Stimulated activated naive B cell treated with anti-CD40 and anti-IgM and Interleukin-4, amounts not matched to agents 10 μg/mL and 1 μg/mL and 100 μg/mL, for 72 hours (primary cell): ENCODE results near the gene LRP4.
A peak's percentile ranks its signal among the peaks of the same experiment; 100 is the strongest.

Source experiments
- ATAC-seq, 2 donors: fragments of 150-1000 bp; cut with Tn5 transposase; replicated peaks; 2 replicates each; pipeline ENCODE4 v1.10.0; 2021; ENCODE audit warnings: moderate library complexity in 1 of 2
- DNase-seq: peaks from one replicate; pipeline ENCODE4 v3.0.0; 2021
- H3K27ac Mint-ChIP-seq: one replicate; pipeline ENCODE4 v1.8.0; 2022; ENCODE audit warnings: mild to moderate bottlenecking, mixed read lengths
- H3K27me3 Mint-ChIP-seq, 2 donors: one replicate each; pipeline ENCODE4 v1.8.0; 2022; ENCODE audit warnings: mixed read lengths in 2 of 2
- H3K36me3 Mint-ChIP-seq, 2 donors: one replicate each; pipeline ENCODE4 v1.8.0; 2022; ENCODE audit warnings: mixed read lengths in 2 of 2, mild to moderate bottlenecking in 1 of 2
- H3K4me1 Mint-ChIP-seq, 2 donors: one replicate each; pipeline ENCODE4 v1.8.0; 2022; ENCODE audit warnings: mixed read lengths in 2 of 2, mild to moderate bottlenecking in 1 of 2
- H3K4me3 Mint-ChIP-seq, 2 donors: one replicate each; pipeline ENCODE4 v1.8.0; 2022; ENCODE audit warnings: mild to moderate bottlenecking in 2 of 2, mixed read lengths in 2 of 2, moderate library complexity in 1 of 2
- H3K9me3 Mint-ChIP-seq, 2 donors: one replicate each; pipeline ENCODE4 v1.8.0; 2022; ENCODE audit warnings: mixed read lengths in 2 of 2, mild to moderate bottlenecking in 1 of 2

The LRP4 gene

DNA sequence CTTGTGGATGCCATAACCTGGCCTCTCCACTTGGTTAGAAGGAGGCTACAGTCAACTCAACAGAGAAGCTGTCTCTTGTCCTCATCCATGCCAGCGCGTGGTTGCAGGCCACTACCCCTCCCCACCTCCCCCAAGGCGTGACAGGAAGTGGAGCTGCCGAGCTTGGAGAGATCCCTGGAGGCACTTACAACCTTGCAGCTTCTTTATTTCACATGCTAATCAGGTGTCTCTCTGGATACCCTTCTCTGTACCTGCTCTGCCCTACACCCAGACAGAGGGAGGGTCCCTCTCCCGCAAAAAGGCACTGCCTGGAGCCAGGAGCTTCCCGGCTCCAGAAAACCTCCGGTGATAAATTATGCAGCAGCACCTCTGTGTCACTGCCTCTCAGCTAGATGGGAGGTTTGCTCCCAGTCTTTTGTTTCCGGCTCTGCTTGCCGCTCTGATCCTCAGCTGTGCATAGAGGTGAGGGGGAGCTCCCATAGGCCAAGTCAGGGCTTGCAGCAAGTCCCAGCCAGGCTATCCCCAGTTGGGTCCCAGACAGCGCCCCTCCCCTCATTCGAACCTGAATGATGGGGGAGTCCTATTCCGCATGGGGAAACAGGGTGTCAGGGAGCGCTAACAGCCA, 5.7 kb downstream of the LRP4 start:
- no peaks in the 10 kb centered on the region for H3K9me3 Mint-ChIP-seq
- H3K4me1 Mint-ChIP-seq, result peaks cover 12 to 20% of the 10 kb centered on the region in 2 donors
- peaks cover 48 to 65% of the 10 kb centered on the region in 2 donors for H3K27me3 Mint-ChIP-seq
- no peak for ATAC-seq
- no peak for DNase-seq
- H3K4me3 Mint-ChIP-seq, result no peak overlapping the region
- H3K36me3 Mint-ChIP-seq, result no peaks in the 10 kb centered on the region
- no peak overlapping the region for H3K27ac Mint-ChIP-seq

DNA sequence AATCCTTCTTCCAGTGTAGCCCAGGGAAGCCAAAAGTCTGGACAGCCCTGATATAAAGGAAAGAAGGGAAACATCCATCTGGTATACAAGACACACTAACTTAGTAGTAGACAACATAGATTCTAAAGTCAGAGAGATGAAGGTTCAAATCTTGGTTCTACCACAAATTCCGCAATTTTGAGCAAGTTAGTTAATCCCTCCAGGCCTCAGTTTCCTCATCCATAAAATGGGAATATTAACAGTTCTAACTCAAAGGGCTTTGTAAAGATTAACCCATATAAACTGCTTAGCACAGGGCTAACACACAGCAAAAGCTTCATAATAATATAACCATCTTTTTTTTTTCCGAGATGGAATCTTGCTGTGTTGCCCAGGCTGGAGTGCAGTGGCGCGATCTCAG, 10.7 kb downstream of the LRP4 start:
- Mint-ChIP-seq H3K36me3 (no peaks in the 10 kb centered on the region), H3K27ac (no peak overlapping the region), H3K9me3 (no peaks in the 10 kb centered on the region), H3K4me3 (no peak overlapping the region), H3K4me1 (peaks cover under 1 to 8% of the 10 kb centered on the region in 2 donors), H3K27me3 (peaks cover 13 to 25% of the 10 kb centered on the region in 2 donors)
- ATAC-seq (no peak), DNase-seq (no peak)

DNA sequence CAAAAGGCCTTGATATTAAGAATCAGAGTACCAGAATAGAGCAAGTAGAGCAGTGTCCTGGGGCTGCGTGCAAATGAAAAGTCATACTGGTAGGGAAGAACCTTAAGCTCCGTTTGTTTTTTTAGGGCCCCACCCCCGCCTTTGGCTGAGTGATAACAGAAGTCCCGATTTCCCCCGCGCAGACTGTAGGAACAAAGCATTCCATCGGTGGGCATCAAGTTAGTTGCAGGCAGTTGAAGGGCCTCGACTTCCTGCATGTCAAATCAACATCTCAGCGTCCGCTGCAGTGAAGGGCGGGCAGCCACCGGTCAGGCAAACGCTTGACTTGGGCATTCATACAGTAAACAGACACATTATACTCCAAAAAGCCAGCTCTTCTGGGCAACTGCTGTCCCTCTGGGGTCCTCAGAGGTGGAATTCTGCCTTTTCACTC, 11.7 kb downstream of the LRP4 start:
- no peaks in the 10 kb centered on the region for H3K9me3 Mint-ChIP-seq
- peaks cover 7 to 15% of the 10 kb centered on the region in 2 donors for H3K27me3 Mint-ChIP-seq
- H3K4me3 Mint-ChIP-seq, result no peak overlapping the region
- H3K27ac Mint-ChIP-seq, result no peak overlapping the region
- ATAC-seq (peak; percentile 38 to 65), DNase-seq (no peak)
- H3K4me1 Mint-ChIP-seq, result peaks cover 0 to 8% of the 10 kb centered on the region in 2 donors
- no peaks in the 10 kb centered on the region for H3K36me3 Mint-ChIP-seq

DNA sequence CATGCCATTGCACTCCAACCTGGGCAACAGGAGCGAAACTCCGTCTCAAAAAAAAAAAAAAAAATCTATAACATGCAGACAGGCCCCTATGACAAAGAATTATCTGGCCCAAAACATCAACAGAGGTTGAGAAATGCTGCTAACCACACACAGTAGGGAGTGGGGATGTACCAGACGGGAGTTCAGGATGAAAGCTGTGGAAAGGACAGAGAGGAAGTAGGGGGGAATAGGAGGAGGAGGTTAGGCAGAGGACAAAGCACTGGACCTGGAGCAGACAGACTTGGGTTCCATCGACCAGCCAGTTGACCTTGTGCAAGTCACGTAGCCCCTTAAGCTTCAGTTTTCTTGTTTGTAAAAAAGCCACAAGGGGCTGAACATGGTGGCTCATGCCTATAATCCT, 12.5 kb downstream of the LRP4 start:
- ATAC-seq (no peak), DNase-seq (no peak)
- Mint-ChIP-seq H3K4me1 (peaks cover 0 to 8% of the 10 kb centered on the region in 2 donors), H3K27ac (no peak overlapping the region), H3K4me3 (no peak overlapping the region), H3K27me3 (peaks cover 7 to 10% of the 10 kb centered on the region in 2 donors), H3K36me3 (no peaks in the 10 kb centered on the region), H3K9me3 (no peaks in the 10 kb centered on the region)

DNA sequence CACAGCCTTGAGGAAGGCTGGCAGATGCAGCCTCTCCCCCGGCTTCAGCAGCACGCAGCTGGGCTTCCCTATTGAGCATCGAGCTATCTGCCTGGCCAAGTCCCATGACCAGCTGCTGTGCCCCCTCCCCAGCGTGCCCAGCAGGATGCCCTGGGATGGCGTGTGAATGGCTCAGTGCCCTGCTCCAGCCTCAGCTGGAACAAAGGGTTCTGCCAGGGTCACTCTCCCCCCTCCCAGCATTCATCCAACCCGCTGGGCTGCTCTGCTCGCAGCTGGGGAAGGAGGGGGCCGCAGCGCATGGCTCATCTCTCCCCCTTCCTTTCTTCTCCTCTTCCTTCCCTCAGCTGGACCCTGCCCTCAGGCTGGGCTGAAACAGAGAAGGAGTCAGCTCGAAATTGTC, 14.5 kb downstream of the LRP4 start:
- no peak overlapping the region for H3K27ac Mint-ChIP-seq
- no peaks in the 10 kb centered on the region for H3K36me3 Mint-ChIP-seq
- H3K27me3 Mint-ChIP-seq, result peaks cover 4 to 8% of the 10 kb centered on the region in 2 donors
- H3K4me1 Mint-ChIP-seq, result peaks cover 0 to 8% of the 10 kb centered on the region in 2 donors
- no peak overlapping the region for H3K4me3 Mint-ChIP-seq
- no peak for DNase-seq
- H3K9me3 Mint-ChIP-seq, result no peaks in the 10 kb centered on the region
- ATAC-seq, result no peak

DNA sequence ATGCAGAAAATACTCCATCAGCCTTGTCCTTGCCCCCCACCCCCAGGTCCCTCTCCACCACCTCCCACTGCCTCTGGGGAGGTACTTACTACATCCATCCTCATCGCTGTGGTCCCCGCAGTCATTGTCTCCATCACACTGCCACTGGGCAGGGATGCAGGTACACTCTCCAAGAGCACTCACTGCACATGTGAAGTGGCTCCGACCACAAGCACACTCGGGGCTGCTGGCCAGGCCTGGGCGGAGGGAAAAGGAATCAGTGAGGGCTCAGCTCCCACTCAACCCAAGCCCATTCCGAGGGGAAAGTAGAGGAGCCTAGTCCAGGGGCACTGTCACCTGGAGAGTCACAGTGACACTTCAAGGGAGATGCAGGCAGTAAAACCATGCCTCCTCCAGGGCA, 15.7 kb downstream of the LRP4 start:
- no peak overlapping the region for H3K4me3 Mint-ChIP-seq

DNA sequence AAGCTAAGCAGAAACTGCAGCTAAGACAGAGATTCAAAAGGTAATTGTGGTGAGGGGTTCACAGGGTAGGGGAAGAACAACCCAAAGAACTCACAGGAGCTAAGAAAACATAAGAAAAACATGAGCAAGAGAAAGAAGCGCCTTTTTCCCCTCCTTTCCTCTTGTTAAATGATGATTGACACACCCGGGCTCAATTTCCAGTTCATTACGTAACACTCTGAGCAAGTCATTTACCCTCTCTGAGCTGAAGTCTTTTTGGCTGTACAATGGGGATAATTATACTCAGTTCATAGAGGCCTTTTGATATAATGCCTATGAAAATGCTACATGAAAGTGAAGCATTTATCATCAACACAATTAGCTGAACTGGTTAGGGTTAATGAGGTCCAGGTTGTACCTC, 17.2 kb downstream of the LRP4 start:
- Mint-ChIP-seq H3K4me1 (peaks cover 0 to 2% of the 10 kb centered on the region in 2 donors), H3K36me3 (no peaks in the 10 kb centered on the region), H3K27me3 (peaks cover 4 to 8% of the 10 kb centered on the region in 2 donors), H3K4me3 (no peak overlapping the region), H3K27ac (no peak overlapping the region), H3K9me3 (no peaks in the 10 kb centered on the region)
- DNase-seq, result no peak
- ATAC-seq, result no peak

More for the DNA sequence above, 15.7 kb downstream of the LRP4 start:
- no peaks in the 10 kb centered on the region for H3K36me3 Mint-ChIP-seq
- peaks cover 0 to 8% of the 10 kb centered on the region in 2 donors for H3K4me1 Mint-ChIP-seq
- no peak overlapping the region for H3K27ac Mint-ChIP-seq
- peaks cover 4 to 8% of the 10 kb centered on the region in 2 donors for H3K27me3 Mint-ChIP-seq
- no peaks in the 10 kb centered on the region for H3K9me3 Mint-ChIP-seq
- ATAC-seq (no peak), DNase-seq (no peak)

DNA sequence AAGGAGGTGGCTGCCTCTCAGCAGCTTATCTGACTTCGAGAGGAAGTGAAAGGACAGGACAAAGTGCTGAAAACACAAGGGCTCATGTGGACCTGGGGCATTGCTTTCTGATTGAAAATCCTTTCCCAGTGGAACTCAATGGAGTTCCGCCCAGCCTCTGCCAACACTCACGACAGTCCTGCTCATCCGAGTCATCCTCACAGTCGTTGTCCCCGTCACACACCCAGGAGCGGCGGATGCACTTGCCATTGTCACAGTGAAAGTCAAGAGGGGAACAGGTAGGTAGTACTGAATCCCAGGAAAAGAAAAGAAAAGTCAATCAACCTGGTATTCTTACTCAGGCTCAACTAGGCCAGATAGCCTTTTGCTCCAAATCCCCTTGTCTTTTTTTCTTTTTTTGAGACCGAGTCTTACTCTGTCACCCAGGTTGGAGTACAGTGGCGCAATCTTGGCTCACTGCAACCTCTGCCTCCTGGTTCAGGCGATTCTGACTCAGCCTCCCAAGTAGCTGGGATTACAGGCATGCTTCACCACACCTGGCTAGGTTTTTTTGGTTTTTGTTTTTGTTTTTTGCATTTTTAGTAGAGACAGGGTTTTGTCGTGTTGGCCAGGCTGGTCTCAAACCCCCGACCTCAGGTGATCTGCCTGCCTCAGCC, 18.1 kb downstream of the LRP4 start:
- no peaks in the 10 kb centered on the region for H3K36me3 Mint-ChIP-seq
- no peaks in the 10 kb centered on the region for H3K27me3 Mint-ChIP-seq
- ATAC-seq (no peak), DNase-seq (no peak)
- peak overlapping the region; percentile 72 for H3K27ac Mint-ChIP-seq
- H3K4me3 Mint-ChIP-seq, result no peak overlapping the region
- no peaks in the 10 kb centered on the region for H3K9me3 Mint-ChIP-seq
- H3K4me1 Mint-ChIP-seq, result no peaks in the 10 kb centered on the region

DNA sequence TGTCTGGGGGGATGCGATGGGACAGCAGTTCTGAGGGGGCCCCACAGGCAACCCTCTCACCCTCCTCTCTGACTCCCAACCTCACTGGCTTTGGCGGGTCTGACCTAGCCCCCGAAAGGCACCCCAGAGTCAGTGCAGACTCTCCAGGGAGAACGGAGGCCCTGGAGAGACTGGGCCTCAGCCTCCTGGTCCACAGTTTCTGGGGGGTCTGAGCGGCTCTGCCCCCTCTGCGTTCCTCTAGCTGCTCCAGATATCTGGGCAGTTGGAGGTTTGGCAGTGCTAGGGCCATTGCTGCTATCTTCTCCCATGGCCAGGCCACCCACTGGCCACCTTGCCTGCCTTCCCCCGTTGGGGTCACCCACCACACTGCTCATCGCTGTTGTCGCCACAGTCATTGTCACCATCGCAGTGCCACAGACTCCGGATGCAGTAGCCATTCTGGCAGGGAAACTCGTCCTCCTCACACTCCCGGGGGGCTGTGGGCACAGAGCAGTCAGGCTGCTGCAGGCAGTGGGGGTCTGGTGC, 18.8 kb downstream of the LRP4 start:
- Mint-ChIP-seq H3K36me3 (no peaks in the 10 kb centered on the region), H3K4me3 (no peak overlapping the region), H3K27ac (no peak overlapping the region), H3K4me1 (no peaks in the 10 kb centered on the region), H3K9me3 (no peaks in the 10 kb centered on the region), H3K27me3 (no peaks in the 10 kb centered on the region)
- DNase-seq (no peak), ATAC-seq (no peak)

DNA sequence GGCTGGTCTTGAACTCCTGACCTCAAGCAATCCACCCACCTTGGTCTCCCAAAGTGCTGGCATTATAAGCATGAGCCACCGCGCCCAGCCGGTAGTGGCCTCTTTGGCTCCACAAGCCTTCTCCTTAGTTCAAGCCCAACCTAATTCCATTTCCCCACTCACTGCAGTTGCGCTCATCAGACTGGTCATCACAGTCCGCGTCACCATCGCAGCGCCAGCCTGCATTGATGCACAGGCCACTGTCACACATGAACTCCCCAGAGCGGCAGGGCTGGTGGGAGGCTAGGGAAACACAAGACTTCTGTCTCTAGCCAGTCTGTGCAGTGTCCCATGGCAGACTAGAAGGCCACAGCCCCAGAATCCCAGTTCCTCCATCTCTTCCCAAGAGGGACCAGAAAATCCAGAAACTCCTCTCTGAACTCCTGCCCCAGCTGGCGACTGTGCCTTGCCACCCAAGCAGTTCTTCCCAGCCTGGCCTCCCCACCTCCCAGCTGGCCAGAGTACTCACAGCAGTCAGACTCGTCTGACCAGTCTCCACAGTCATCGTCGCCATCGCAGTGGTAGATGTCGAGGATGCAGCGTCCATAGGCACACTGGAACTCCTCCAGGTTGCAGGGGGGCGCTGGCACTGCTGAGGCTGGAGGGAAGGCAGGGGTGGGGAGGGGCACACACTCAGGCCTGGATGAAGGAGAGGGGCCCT, 19.8 kb downstream of the LRP4 start:
- DNase-seq, result no peak
- Mint-ChIP-seq H3K36me3 (no peaks in the 10 kb centered on the region), H3K4me3 (no peak overlapping the region), H3K9me3 (no peaks in the 10 kb centered on the region), H3K27ac (no peak overlapping the region), H3K27me3 (no peaks in the 10 kb centered on the region), H3K4me1 (no peaks in the 10 kb centered on the region)
- no peak for ATAC-seq

DNA sequence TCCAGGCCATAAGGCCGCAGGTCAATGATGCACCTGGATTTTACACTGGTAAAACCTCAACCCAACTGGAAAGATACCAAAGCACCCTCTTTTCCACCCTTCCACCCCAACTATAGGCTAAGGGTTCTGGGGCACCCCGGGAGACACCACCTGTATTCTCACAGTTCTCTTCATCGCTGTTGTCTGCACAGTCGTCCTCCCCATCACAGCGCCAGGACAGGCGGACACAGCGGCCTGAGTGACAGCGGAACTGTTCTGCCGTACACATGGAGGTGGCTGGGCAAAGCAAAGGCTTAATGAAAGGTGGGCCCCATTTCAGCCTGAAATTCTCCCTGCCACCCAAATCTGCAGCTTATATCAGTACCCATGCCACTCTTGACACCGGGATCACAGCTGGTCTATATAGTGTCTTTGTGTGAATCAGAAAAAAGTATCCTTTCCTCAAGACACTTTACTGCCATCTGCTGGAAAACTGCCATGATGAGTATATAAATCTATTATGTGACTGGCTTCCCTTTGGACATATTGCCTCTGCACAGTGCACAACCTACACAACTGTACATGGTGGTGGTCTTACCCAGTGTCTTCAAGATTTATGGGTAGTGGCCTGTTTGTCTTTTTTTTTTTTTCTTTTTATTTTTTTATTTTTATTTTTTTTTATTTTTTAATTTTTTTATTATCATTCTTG, 21.5 kb downstream of the LRP4 start:
- no peaks in the 10 kb centered on the region for H3K4me1 Mint-ChIP-seq
- ATAC-seq (peak; percentile 55 to 68), DNase-seq (no peak)
- H3K36me3 Mint-ChIP-seq, result no peaks in the 10 kb centered on the region
- H3K9me3 Mint-ChIP-seq, result no peaks in the 10 kb centered on the region
- H3K27me3 Mint-ChIP-seq, result no peaks in the 10 kb centered on the region
- H3K4me3 Mint-ChIP-seq, result no peak overlapping the region
- no peak overlapping the region for H3K27ac Mint-ChIP-seq

DNA sequence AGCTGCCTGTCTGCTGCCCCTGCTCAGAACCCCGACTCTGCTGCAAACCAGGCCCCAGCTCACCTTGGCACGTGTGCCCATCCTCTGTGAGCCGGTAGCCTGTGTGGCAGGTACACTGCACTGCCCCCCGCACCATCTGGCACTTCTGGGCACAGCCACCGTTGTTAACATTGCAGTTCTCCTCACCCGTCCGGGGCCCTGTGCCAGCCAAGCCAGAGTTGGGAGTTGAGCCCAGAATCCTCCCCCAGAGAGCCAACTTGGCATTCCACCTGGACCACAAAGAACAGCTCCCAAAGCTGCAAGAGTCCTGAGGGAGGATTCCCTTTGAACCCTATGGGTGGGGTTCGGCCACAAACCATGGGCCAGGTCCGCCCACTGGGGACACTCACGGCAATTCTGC, 22.5 kb downstream of the LRP4 start:
- H3K27ac Mint-ChIP-seq, result no peak overlapping the region
- H3K27me3 Mint-ChIP-seq, result no peaks in the 10 kb centered on the region
- no peaks in the 10 kb centered on the region for H3K4me1 Mint-ChIP-seq
- ATAC-seq, result no peak
- DNase-seq, result no peak
- no peak overlapping the region for H3K4me3 Mint-ChIP-seq
- no peaks in the 10 kb centered on the region for H3K36me3 Mint-ChIP-seq
- H3K9me3 Mint-ChIP-seq, result no peaks in the 10 kb centered on the region

DNA sequence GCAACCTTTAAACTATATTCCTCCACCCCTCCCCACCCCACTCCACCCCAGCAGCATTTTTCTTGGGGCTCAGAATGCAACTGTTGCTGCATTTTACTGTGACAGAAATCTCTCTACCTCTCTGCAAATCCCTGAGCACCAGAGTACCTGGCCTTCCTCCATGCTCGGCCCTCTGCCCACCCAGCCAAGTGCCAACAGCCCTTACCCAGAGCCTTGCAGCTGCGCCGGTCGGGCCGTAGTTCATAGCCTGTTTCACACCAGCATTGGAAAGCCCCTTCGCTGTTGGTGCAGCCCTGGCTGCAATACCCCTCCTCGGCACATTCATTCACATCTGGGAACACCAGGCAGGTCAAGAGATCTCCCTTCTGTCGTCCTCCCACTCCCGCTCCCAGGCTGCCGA, 23.4 kb downstream of the LRP4 start:
- Mint-ChIP-seq H3K27me3 (no peaks in the 10 kb centered on the region), H3K27ac (no peak overlapping the region), H3K36me3 (no peaks in the 10 kb centered on the region), H3K4me1 (peaks cover under 1% of the 10 kb centered on the region in 2 donors), H3K4me3 (no peak overlapping the region), H3K9me3 (no peaks in the 10 kb centered on the region)
- no peak for ATAC-seq
- no peak for DNase-seq

DNA sequence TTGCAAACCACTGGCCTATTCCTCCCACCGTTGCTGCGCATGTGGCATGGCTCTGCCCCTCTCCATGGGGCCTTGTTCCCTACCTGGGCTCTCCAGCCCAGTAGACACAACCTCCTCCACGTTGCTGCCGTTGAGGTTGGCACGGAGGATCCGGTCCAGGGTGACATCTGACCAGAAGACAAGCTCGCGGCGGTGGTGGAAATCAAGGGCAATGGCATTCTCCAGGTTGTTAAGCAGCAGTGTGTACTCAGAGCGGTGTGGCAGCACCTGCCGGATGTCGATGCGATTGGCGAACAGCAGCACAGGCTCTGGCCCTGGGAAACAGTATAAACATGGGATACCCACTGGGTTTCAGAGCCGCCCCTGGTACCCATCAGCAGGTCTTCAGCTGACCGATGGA, 23.8 kb downstream of the LRP4 start:
- no peaks in the 10 kb centered on the region for H3K9me3 Mint-ChIP-seq
- H3K4me3 Mint-ChIP-seq, result no peak overlapping the region
- DNase-seq (no peak), ATAC-seq (no peak)
- peaks cover under 1% of the 10 kb centered on the region in 2 donors for H3K27me3 Mint-ChIP-seq
- H3K4me1 Mint-ChIP-seq, result peaks cover 5% of the 10 kb centered on the region in 2 donors
- H3K36me3 Mint-ChIP-seq, result no peaks in the 10 kb centered on the region
- H3K27ac Mint-ChIP-seq, result no peak overlapping the region
